HG03103 (cell line): ENCODE data around the gene BANP.
"Not testable (repeated sequence)": the region's sequence is repeated elsewhere in the genome, so short reads cannot be mapped to it uniquely, and the experiment has no call there.

Source experiments
- ATAC-seq: cut with Tn5 transposase; IDR thresholded peaks from one replicate; pipeline ENCODE4 v1.9.1; 2021; ENCODE audit warnings: low read depth; ENCODE audit not compliant: unreplicated experiment

The BANP gene

DNA sequence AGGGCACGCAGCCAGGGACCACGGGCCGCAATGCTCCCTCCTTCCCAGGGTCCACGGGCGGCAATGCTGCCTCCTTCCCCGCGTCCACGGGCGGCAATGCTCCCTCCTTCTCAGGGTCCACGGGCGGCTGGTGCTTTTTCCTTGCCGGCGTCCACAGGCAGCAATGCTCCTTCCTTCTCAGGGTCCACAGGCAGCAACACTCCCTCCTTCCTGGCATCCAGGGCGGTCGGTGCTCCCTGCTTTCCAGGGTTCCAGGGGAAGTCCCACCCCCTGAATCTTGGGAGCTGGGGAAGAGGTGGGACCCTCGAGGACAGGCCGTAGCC, 143.0 kb downstream of the BANP start:
- not testable (repeated sequence) for ATAC-seq

DNA sequence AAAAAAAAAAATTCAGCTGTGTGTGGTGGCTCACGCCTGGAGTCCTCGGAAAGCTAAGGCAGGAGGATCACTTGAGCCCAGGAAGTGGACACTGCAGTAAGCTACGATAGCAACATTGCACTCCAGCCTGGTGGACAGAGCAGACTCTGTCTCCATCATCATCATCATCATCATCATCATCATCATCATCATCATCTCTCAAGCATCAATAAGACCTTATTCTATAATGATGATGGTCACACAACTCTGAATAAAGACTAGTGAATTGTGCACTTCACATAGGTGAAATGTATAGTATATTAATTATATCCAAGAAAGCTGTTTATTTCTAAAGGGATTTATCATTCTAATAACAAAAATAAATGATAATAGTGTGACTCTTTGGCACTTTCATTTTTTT, 143.7 kb downstream of the BANP start:
- not testable (repeated sequence) for ATAC-seq

DNA sequence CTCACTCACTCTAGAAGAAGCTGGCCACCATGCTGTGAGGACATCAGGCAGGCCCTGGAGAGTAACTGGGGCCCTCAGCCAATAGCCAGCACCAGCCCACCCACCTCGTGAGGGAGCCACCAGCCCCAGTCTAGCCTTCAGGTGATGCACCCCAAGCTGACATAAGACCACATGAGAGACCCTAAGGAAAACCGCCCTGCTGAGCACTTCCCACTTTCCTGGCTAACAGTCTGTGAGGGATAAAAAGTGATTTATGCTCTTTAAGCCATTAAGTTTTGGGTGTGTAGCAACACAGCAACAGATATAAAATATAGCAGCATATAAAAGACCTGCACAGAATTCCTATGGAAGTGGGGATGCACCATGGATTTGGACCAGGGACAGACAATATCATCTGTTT, 145.4 kb downstream of the BANP start:
- ATAC-seq: not testable (repeated sequence)

DNA sequence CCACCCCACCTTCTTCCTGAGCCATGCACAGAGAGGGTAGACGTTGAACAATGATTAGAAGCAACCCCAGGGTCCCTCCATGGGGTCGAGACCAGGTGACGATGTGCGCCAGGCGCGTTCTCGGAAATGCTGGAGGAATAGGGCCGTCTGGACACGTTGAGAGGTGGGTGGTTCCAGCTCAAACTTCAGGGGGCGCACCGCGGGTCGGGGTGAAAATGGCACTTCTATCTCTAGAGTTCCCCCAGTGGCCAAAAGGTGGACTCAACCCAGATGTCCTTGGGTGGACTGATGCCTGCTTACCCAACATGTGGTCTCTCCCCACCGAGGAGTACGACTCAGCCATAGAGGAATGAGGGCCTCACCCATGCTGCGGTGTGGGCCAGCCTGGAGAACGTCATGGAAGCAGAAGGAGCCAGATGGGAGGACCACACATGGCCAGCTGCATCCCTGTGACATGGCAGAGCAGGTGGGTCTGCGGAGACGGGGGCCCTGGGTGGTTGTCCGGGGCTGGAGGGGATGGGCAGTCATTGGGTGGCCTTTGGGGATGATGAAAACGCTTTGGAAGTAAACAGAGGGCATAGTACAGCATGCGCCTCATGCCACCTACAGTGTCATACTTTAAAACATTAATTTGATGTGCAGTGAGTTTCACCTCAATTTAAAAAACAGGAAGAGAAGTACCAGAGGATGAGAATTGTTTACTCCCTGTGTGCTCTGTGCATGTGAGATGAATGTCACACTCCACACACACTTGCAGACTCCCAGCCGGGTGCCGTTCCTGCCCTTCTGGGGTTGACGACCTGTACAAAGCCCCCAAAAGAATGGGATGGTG, 147.7 kb downstream of the BANP start:
- ATAC-seq: not testable (repeated sequence)

DNA sequence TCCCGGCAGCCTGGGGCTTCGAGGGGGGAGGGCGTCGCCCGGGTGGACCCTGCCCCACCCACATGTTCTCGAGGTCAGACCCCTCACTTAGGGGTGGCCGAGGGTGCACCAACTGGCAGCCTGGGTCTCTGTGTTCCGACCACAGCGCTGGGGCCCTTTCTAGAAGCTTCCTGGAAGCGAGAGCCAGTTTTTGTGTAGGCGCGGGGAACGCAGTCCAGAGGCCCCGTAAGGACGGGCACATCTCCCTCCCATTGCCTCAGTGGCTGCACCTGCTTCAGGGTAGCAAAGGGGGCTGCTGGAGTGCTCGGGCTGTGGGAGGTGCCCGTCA, 148.3 kb downstream of the BANP start:
- no peak for ATAC-seq

DNA sequence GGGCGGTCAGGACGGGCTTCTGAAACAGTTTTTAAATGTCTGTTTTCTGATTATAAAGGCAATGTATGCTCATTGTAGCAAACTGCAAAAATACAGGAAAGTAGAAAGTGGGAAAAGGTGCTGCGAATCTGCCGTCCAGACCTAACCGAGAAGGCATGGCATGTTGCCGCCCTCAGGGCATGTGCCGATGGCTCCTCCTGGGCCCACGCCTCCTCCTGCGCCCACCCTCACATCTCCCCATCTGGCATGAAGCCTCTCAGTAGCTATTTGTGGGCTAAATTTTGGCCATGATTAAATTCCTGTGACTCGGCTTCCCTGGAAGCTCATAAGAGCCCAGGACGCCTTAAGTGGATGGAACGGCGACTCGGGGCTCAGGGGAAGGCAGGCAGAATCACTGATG, 148.7 kb downstream of the BANP start:
- ATAC-seq: not testable (repeated sequence)

DNA sequence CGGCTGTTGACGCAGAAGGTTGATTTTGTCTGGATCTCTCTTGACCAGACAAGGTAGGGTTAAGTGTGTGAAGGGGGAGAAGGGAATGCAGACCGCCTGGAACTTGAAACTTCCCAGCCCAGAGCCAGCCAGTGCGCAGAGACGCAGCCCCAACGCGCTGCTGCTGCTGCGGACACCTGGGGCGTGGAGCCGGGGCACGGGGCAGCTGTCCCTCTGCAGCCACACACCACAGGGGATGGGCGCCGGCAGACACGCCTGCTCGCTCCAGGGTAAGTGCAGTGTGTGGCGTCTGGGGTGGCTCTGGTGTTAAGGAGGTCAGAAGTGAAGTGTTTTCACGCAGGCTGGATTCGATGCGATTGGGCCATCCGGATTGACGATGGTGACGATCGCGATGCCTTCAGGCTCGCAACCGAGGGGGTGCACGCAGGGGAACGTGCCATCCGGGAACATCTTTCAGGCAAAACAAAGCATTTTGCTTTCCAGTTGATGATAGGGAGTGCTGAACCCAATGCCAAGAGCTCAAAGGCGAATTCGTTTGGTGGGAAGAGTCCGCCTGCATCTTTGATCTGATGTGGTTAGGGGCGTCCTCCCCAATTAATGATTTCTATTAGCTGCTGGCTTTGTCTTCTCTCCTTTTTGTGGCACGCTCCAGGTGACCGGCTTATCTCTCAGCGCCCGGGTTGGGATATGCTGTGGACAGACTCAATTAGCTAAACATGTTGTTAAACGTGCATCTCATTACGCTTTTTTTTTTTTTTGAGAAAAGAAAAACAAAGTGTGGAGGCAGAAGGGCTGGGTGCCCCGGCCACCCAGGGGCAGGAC, 149.8 kb downstream of the BANP start:
- not testable (repeated sequence) for ATAC-seq

DNA sequence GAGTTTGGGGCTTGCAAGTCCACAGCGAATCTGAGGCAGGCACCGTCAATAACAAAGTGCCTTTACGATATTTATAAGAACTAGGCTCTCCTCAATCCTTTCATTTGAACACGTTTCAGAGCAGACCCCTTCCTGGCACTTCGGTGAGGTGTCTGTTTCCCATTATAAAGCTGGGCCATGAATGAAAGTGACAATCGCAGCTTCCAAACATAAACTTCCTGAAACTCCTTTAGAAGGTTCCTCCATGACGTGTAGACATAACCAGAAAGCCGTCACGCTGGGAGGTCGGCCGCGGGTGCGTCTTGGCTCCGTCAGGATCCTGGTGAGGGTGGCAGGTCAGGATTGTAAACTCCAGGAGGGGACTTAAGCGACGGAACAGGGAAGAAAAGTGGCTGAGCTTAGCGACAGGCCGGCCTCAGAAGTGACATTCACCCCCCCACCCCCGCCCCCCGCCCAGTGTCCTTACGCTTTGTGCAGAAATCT, 150.4 kb downstream of the BANP start:
- ATAC-seq: not testable (repeated sequence)

DNA sequence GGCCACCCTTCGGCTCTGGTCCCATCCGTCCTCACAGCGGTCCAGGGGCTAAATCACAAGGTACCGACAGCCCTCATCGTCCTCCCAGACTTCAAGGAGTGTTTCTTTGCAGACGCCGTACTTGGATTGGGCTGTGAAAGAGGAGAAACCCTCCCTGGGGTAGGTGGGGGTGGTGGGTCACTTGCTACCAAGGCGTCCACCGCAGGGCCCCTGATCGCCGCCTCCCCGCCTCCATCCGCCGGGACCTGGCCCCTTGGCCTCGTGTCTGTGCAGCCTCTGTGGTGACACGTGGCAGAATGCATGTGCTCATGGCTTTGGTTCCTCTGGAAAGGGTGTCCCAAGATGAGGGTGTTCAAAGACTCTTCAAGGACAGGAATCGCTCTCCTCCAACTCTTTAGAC, 151.4 kb downstream of the BANP start:
- ATAC-seq: no peak

DNA sequence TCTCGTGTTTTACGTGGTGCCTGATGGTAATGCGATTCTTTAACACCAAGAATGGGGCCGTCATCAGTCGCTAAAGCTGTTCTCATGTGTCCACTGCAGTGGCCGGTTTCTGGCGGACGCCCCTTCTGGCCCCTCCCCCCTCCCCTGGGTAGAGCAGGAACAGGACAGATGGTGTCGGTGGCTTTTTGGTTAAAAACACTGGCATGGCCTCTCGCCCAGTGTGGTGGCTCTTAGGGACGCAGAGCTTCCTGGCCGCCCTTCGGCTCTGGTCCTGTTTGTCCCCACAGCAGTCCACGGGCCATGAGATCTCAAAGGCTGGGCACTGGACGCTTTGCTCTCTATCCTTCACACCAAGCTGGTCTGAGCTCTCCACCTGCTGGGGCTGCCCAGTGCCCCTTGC, 151.8 kb downstream of the BANP start:
- no peak for ATAC-seq

DNA sequence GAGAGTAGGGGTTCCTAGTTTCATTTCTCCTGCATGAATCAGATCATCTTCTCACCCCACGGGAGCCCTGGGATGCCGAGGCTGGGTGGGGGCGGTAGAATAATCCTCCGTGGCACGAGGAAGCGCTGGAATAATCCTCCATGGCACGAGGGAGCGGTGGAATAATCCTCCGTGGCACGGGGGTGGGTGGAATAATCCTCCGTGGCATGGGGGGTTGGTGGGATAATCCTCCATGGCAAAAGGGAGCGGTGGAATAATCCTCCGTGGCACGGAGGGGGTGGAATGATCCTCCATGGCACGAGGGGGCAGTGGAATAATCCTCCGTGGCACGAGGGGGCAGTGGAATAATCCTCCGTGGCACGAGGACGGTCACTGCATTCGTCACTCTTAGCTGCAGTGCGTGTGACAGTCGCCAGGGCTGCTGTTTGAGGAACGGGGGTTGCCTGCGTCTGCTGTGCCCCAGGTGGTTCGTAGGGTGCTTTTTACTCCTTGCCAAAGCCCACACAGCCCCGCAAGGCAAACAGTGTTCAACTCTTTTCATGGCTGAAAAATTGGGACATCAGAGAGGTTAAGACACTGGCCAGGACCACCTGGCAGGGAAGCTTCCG, 152.5 kb downstream of the BANP start:
- no peak for ATAC-seq

DNA sequence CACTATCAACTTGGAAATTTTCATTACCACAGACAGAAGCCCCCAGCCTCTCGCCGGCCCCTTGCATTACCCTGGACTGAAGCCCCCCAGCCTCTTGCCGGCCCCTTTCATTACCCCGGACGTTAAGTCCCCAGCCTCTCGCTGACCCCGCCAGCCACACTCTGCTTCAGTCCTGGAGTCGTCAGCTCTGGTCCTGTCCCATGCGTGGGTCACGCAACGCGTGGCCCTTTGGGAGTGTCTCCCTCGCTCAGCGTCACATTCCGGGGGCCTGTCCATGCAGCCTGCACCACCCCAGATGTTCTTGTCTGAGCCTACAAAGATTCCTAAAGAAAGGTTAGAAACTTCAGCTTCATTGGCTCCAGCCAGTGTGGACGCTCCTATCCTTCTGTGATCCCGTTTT, 153.1 kb downstream of the BANP start:
- ATAC-seq: not testable (repeated sequence)

DNA sequence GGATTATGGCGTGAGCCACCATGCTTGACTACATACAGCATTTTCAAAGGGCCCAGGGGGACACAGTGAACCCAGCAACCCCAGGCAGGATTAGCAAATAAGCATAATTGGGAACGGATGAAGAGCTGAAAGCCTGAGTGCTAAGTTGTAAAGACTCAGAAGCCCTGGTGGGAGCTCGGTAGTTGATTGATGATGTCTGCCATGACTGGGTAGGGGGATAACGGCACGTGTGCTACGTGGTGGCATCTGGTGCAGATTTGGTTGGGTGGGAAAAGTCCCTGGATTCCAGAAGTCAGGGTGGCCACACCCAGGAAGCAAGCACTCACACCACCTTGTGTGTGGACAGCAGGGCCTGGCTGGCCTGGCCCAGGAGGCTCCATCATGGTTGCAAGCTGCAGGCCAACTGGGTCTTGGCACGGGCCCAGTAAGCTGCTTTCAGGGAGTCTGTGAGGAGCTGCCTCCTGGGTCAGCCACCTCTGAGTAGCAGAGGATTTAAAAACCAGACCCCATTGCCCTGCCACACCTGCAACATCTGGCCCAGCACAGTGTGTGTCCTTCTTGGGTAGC, 154.4 kb downstream of the BANP start:
- not testable (repeated sequence) for ATAC-seq

DNA sequence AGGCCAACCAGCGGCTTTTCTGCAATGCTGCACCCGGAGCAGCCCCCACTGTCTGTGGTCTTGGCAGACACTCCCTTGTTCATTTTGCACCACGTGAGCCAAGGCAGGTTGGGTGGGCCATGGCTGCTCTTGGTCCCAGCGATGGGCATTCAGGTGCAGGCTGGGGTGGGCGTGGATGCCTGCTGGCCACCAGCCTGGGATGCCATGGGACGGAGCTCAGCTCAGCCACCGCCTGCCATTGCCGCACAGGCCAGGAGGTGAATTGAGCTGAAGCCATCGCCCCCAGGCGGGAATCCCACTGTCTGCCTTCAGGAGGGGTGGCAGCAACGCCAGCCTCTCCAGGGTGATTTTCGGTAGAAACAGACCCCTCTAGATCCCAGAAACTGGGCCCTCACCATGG, 155.3 kb downstream of the BANP start:
- ATAC-seq: not testable (repeated sequence)

DNA sequence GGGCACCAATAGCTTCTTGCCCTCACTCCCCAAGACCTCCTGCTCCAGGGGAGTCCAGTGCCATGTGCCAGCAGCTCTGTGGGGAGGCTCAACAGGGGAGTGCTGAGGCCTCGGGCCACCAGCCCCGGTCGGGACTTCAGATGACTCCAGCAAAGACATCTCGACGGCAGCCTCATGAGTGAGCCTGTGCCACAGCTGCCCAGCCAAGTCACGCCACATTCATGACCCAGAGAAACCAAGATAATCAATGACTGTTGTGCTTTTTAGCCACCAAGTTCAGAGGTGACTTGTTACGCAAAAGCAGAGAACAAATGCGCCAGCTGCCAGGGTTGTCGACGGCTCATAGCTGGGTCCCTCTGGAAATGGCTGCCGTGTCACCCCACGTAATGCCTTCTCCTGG, 157.5 kb downstream of the BANP start:
- no peak for ATAC-seq

DNA sequence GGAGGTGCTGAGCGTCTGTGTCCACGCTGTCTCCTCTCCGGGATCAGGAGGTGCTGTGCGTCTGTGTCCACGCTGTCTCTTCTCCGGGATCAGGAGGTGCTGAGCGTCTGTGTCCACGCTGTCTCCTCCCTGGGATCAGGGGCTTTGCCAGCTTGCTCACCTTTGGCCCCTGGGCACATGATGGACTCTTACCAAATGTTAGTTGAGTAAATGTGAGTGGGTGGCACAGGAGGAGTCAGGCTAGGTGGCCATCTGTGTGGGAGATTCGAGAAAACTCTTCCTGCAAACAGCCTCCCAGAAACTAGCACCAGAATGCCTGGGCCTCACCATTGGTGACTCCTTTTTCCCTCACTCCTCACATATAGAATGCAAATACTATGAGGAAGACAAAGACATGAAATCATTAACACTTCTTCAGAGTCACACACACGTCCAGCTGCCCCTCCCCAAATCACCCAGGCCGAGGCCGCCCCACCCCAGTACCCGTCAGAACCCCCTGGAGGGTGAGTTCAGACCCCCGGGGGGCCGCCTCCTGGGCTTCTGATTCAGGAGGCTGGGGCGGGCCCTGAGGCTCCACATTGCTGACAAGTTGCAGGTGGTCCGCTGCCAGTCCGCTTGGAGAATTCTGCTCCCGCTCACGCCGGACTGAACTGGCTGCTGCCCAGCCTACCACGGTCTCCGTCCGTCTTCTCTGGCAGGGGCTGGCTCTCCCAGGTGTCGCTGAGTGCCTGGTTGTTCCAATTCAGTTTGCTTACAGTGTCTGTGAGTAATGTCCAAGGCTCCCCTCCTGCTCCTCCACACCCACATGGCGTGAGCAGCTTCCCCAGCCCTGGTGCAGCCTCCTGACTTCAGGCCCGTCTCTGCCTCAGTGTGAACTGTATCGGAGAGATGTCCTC, 158.7 kb downstream of the BANP start:
- not testable (repeated sequence) for ATAC-seq

DNA sequence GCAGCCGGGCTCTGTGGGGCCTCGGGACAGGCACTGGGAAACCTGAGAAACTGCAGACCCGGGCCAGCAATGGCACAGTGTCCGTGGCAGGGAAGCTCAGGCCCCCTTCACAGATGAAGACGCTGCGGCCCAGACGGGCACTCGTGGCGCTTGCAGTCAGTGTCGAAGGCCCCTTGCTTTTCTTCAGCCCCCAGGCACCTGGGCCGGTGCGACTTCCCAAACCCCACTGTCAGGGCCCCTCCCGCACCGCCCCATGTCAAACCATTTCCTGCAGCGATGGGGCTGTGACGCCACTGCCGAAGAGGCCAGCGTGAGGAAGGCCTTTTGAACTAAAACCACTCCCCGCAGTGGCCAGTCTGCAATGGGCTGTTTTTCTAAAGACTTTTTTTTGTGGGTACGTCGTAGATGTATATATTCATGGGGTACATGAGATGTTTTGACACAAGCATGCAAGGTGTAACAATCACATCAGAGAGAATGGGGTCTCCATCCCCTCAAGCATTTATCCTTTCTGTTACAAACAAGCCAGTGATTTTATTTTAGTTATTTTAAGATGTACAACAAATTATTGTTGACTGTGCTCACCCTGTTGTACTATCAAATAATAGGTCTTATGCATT, 159.8 kb downstream of the BANP start:
- not testable (repeated sequence) for ATAC-seq

DNA sequence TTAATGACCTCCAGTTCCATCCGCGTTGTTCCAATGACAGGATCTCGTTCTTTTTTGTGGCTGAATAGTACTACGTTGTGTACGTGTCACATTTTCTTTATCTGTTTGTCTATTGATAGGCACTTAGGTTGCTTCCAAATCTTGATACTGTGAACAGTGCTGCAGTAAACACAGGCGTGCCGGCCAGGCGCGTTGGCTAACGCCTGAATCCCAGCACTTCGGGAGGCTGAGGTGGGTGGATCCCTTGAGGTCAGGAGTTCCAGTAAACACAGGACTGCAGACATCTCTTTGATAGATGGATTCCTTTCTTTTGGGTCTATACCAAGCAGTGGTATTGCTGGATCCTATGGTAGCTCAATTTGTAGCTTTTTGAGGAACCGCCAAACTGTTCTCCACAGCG, 160.7 kb downstream of the BANP start:
- not testable (repeated sequence) for ATAC-seq

DNA sequence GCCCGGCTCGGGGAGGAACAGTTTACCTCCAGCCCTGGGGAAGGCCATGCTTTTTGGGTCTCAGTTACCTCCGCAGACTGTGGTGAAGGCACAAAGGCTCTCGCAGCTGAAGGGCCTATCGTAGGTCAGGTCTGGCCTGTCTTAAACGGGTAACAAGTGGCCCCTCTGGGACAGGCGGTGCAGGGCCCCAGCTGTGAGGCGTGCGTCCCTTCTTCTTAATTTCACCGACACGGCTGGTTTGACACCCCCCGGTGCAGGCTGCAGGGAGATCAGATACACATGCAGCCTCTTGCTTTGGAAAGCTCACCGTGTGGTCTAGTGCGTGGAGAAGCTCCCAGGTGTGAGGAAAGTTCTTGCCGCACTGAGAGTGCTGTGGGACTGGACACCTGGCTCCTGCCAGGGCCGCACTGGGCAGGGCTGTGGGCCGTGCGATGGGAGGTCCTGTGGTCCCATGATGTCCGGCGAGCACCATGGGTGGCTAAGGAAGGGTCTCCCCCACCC, 162.4 kb downstream of the BANP start:
- no peak for ATAC-seq
